KMS-11 (cell line): ENCODE measurements around the gene SCGB1D1.

ENCODE experiments used
- H2AFZ ChIP-seq: fragments of 200-600 bp; sonication (generic); 2 replicates; pipeline ENCODE4 v1.6.1; 2016; ENCODE audit warnings: antibody characterized with exemption, mixed run types, low read depth
- H3K27ac ChIP-seq: fragments of 200-600 bp; sonication (generic); 2 replicates; pipeline ENCODE4 v1.6.1; 2016; ENCODE audit warnings: mild to moderate bottlenecking, mixed run types
- H3K27me3 ChIP-seq: fragments of 200-600 bp; sonication (generic); 2 replicates; pipeline ENCODE4 v1.6.1; 2017; ENCODE audit warnings: mild to moderate bottlenecking, low read depth, mixed run types, moderate library complexity; ENCODE audit not compliant: insufficient read depth
- H3K36me3 ChIP-seq: fragments of 200-600 bp; sonication (generic); 2 replicates; pipeline ENCODE4 v1.6.1; 2017; ENCODE audit warnings: mild to moderate bottlenecking, mixed run types; ENCODE audit not compliant: insufficient read depth
- H3K4me1 ChIP-seq: fragments of 200-600 bp; sonication (generic); 2 replicates; pipeline ENCODE4 v1.6.1; 2016; ENCODE audit warnings: mild to moderate bottlenecking, low read depth, mixed run types; ENCODE audit not compliant: poor library complexity, severe bottlenecking
- H3K4me2 ChIP-seq: fragments of 200-600 bp; sonication (generic); 2 replicates; pipeline ENCODE4 v1.7.0; 2016; ENCODE audit warnings: mild to moderate bottlenecking, mixed run types
- H3K4me3 ChIP-seq: fragments of 200-600 bp; sonication (generic); IDR thresholded peaks from 2 replicates; pipeline ENCODE4 v1.6.1; 2017; ENCODE audit warnings: low read depth, low read length, mixed read lengths; ENCODE audit not compliant: insufficient read depth
- H3K79me2 ChIP-seq: fragments of 200-600 bp; sonication (generic); 2 replicates; pipeline ENCODE4 v1.6.1; 2016; ENCODE audit warnings: low read depth, mixed run types; ENCODE audit not compliant: insufficient read depth
- H3K9ac ChIP-seq: fragments of 200-600 bp; sonication (generic); 2 replicates; pipeline ENCODE4 v1.6.1; 2016; ENCODE audit warnings: mild to moderate bottlenecking, mixed run types
- H4K20me1 ChIP-seq: fragments of 200-600 bp; sonication (generic); 2 replicates; pipeline ENCODE4 v1.6.1; 2016; ENCODE audit warnings: mild to moderate bottlenecking, mixed run types; ENCODE audit not compliant: insufficient read depth
- CTCF ChIP-seq: fragments of 200-600 bp; sonication (generic); conservative IDR thresholded peaks from 2 replicates; pipeline ENCODE4 v1.6.1; 2017; ENCODE audit warnings: low read depth, mild to moderate bottlenecking, antibody characterized with exemption, low read length, moderate library complexity, mixed read lengths

Gene SCGB1D1

GRCh38 chr11:62179995-62180394 is 10.0 kb upstream of the SCGB1D1 start:
- H3K4me2 ChIP-seq, result no peak overlapping the region
- no peak for TF ChIP-seq CTCF
- H3K4me1 ChIP-seq, result peaks cover 37% of the 10 kb centered on the region
- H3K27ac ChIP-seq, result no peak overlapping the region
- no peaks in the 10 kb centered on the region for H3K27me3 ChIP-seq
- H3K36me3 ChIP-seq, result no peaks in the 10 kb centered on the region
- no peak overlapping the region for H3K4me3 ChIP-seq
- H2AFZ ChIP-seq, result no peak overlapping the region
- H3K79me2 ChIP-seq, result no peaks in the 10 kb centered on the region
- H3K9ac ChIP-seq, result no peak overlapping the region
- H4K20me1 ChIP-seq, result no peaks in the 10 kb centered on the region

GRCh38 chr11:62181097-62181496 is 8.9 kb upstream of the SCGB1D1 start:
- Histone ChIP-seq H3K27me3 (no peaks in the 10 kb centered on the region), H2AFZ (no peak overlapping the region), H4K20me1 (no peaks in the 10 kb centered on the region), H3K4me3 (no peak overlapping the region), H3K79me2 (no peaks in the 10 kb centered on the region), H3K9ac (no peak overlapping the region), H3K27ac (no peak overlapping the region; the same call in 1 of the 2 replicates), H3K4me2 (peak overlapping the region; percentile 96; the same call in 1 of the 2 replicates), H3K36me3 (no peaks in the 10 kb centered on the region), H3K4me1 (peaks cover 37% of the 10 kb centered on the region)
- TF ChIP-seq CTCF, result no peak

- no peak for TF ChIP-seq CTCF
- H3K4me2 ChIP-seq, result peak overlapping the region; percentile 96
- H3K4me1 ChIP-seq, result peaks cover 41% of the 10 kb centered on the region
- no peaks in the 10 kb centered on the region for H3K27me3 ChIP-seq
- no peaks in the 10 kb centered on the region for H3K79me2 ChIP-seq
- no peaks in the 10 kb centered on the region for H4K20me1 ChIP-seq
- H3K9ac ChIP-seq, result no peak overlapping the region
- H3K36me3 ChIP-seq, result no peaks in the 10 kb centered on the region
- H3K4me3 ChIP-seq, result no peak overlapping the region
- peak overlapping the region; percentile 27; the same call in 1 of the 2 replicates for H2AFZ ChIP-seq
- peak overlapping the region; percentile 34; the same call in 1 of the 2 replicates for H3K27ac ChIP-seq
Observed at GRCh38 chr11:62182147-62182891, 7.7 kb upstream of the SCGB1D1 start.

GRCh38 chr11:62186195-62186594 is 3.8 kb upstream of the SCGB1D1 start:
- H3K4me2 ChIP-seq, result no peak overlapping the region
- 0 out of 2 replicates have a peak, but pooled peaks cover 3% of the 10 kb centered on the region for H3K27me3 ChIP-seq
- no peaks in the 10 kb centered on the region for H4K20me1 ChIP-seq
- H3K4me3 ChIP-seq, result no peak overlapping the region
- no peak overlapping the region for H2AFZ ChIP-seq
- TF ChIP-seq CTCF, result no peak
- no peaks in the 10 kb centered on the region for H3K79me2 ChIP-seq
- H3K27ac ChIP-seq, result no peak overlapping the region
- H3K9ac ChIP-seq, result no peak overlapping the region
- no peaks in the 10 kb centered on the region for H3K36me3 ChIP-seq
- H3K4me1 ChIP-seq, result peaks cover 33% of the 10 kb centered on the region
